Kidney (tissue), 14 donors: Measurements from ENCODE around the gene CALR3. TPM values are rescaled to one million over a fixed set of nuclear protein-coding genes. Genes with fewer than 3 reads are reported as not detected.
"Not testable (repeated sequence)": the region's sequence is repeated elsewhere in the genome, so short reads cannot be mapped to it uniquely, and the experiment has no call there.

ENCODE experiments used
- DNase-seq, 5 donors: peaks; one replicate each; pipeline ENCODE4 v3.0.0-alpha.2; 2013 to 2020
- FAIRE-seq: peaks from 2 replicates; lab custom pipeline; 2012; peaks lifted over from hg19 to GRCh38; lab: Jason Lieb, UNC
- H3K27ac ChIP-seq, 2 donors: one replicate each; pipeline ENCODE4 v1.7.0; 2013; ENCODE audit warnings: low read depth in 2 of 2, low read length in 2 of 2, inconsistent platforms in 1 of 2
- H3K27me3 ChIP-seq: one replicate; pipeline ENCODE4 v1.7.1; 2013; ENCODE audit warnings: low read length, inconsistent platforms; ENCODE audit not compliant: control insufficient read depth, insufficient read depth
- H3K36me3 ChIP-seq, 3 donors: one replicate each; pipeline versions ENCODE4 v1.7.0 to v1.7.1; 2013; ENCODE audit warnings: low read length in 3 of 3, control low read depth in 1 of 3, inconsistent platforms in 1 of 3; ENCODE audit not compliant: insufficient read depth in 3 of 3, control insufficient read depth in 2 of 3
- H3K4me1 ChIP-seq, 3 donors: one replicate each; pipeline versions ENCODE4 v1.7.0 to v1.7.1; 2013; ENCODE audit warnings: low read length in 3 of 3, inconsistent platforms in 1 of 3, low read depth in 1 of 3; ENCODE audit not compliant: control insufficient read depth in 2 of 3, insufficient read depth in 2 of 3
- H3K4me3 ChIP-seq, 3 donors: one replicate each; pipeline versions ENCODE4 v1.7.0 to v1.8.1; 2013; ENCODE audit warnings: low read length in 3 of 3, control low read depth in 1 of 3, inconsistent platforms in 1 of 3
- H3K9ac ChIP-seq, 3 donors: one replicate each; pipeline versions ENCODE4 v1.7.0 to v1.7.1; 2013; ENCODE audit warnings: low read length in 3 of 3, control low read depth in 1 of 3, inconsistent platforms in 1 of 3
- H3K9me3 ChIP-seq, 3 donors: one replicate each; pipeline versions ENCODE4 v1.7.0 to v1.7.1; 2013; ENCODE audit warnings: low read length in 3 of 3, control low read depth in 1 of 3, inconsistent platforms in 1 of 3; ENCODE audit not compliant: control insufficient read depth in 2 of 3, insufficient read depth in 1 of 3
- intact Hi-C: fragments of 100-400 bp; cut with DNase I; formaldehyde crosslinking; loops from one replicate; pipeline ENCODE4 v1.11.1; 2022
- polyA plus RNA-seq: library from polyadenylated mRNA; stranded (reverse); fragments of 350-450 nt; fragmentation: Illumina TruSeq; extraction: RNeasy Lipid Tissue Mini Kit (QIAGEN cat#74804); gene quantifications from one replicate; pipeline ENCODE4 v1.2.3, GENCODE V29; 2014; ENCODE audit warnings: low read depth, low replicate concordance; ENCODE audit not compliant: insufficient read depth
- total RNA-seq: library from RNA; stranded (reverse); fragmentation: NEBNext Ultra II Directional; extraction: Animal tissue kit (Norgen Biotek cat#: 25700); gene quantifications from one replicate; pipeline ENCODE4 v1.2.1, GENCODE V29; 2021
- TF ChIP-seq, protein P1 (sequence below): IDR thresholded peaks from 3 replicates; pipeline ENCODE4 v1.5.1; 2012; ENCODE audit warnings: mild to moderate bottlenecking, moderate library complexity, borderline replicate concordance; ENCODE audit not compliant: insufficient read depth; ENCODE audit errors: extremely low read depth
- donor health status: control.
- donor health status: control.
- donor health status: control.
- donor health status: control.
- donor health status: control.
- donor health status: DM: yes; HTN: yes; CAD: no.
- donor health status: Normal renal cell carcinoma (clear cell type).

Gene CALR3
- total and polyA plus RNA-seq, 2 donors from 2014 or later = not detected

DNA sequence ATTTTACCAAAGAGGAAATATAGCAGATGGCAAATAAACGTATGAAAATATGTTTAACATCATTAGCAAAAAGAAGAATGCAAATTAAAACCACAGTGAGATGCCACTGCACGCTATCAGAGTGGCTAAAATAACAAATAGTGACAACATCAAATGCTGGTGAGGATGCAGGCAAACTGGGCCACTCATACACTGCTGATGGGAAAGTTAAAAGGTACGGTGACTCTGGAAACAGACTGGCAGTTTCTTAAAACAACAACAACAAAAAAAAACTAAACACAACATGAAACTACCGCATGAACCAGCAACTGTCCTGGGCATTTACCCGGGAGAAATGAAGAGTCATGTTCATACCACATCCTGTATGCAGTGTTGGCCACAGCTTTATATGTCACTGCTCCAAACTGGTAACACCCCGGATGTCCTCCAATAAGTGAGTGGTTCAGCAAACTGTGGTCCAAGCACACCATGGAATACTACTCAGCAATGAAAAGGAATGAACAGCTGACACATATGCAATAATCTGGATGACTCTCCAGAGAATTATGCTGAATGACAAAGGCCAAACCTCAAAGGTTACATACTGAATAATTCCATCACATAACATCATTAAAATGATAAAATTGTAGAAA is 46.5 kb downstream of the CALR3 start:
- intact Hi-C loops = no loop called here

DNA sequence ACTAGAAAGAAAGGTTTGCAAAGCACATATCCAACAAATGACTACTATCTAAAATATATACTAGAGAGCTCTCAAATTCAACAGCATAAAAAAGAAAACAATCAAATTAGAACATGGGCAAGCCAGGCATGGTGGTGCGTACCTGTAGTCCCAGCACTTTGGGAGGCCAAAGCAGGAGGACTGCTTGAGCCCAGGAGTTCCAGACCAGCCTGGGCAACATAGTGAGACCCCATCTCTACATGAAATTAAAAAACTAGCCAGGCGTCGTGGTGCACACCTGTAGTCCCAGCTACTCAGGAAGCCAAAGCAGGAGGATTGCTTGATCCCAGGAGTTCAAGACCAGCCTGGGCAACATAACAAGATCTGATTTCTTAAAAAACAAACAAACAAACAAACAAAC is 47.1 kb downstream of the CALR3 start:
- H3K4me3 ChIP-seq, H3K9ac ChIP-seq, H3K27me3 ChIP-seq, H3K9me3 ChIP-seq, DNase-seq, FAIRE-seq, H3K36me3 ChIP-seq, intact Hi-C loops, H3K27ac ChIP-seq: not testable (repeated sequence)
- peaks cover 13 to 26% (median 22%) of the 10 kb centered on the region in 3 donors for H3K4me1 ChIP-seq

More for the DNA sequence above, 46.5 kb downstream of the CALR3 start:
- no peak for DNase-seq
- Histone ChIP-seq H3K36me3 (no peaks in the 10 kb centered on the region), H3K27me3 (no peaks in the 10 kb centered on the region), H3K9me3 (no peaks in the 10 kb centered on the region), H3K4me1 (peaks cover 15 to 32% (median 26%) of the 10 kb centered on the region in 3 donors), H3K27ac (no peak overlapping the region), H3K9ac (no peak overlapping the region), H3K4me3 (no peak overlapping the region)
- no peak for FAIRE-seq
- TF ChIP-seq, protein P1, sequence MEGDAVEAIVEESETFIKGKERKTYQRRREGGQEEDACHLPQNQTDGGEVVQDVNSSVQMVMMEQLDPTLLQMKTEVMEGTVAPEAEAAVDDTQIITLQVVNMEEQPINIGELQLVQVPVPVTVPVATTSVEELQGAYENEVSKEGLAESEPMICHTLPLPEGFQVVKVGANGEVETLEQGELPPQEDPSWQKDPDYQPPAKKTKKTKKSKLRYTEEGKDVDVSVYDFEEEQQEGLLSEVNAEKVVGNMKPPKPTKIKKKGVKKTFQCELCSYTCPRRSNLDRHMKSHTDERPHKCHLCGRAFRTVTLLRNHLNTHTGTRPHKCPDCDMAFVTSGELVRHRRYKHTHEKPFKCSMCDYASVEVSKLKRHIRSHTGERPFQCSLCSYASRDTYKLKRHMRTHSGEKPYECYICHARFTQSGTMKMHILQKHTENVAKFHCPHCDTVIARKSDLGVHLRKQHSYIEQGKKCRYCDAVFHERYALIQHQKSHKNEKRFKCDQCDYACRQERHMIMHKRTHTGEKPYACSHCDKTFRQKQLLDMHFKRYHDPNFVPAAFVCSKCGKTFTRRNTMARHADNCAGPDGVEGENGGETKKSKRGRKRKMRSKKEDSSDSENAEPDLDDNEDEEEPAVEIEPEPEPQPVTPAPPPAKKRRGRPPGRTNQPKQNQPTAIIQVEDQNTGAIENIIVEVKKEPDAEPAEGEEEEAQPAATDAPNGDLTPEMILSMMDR = no peak

DNA sequence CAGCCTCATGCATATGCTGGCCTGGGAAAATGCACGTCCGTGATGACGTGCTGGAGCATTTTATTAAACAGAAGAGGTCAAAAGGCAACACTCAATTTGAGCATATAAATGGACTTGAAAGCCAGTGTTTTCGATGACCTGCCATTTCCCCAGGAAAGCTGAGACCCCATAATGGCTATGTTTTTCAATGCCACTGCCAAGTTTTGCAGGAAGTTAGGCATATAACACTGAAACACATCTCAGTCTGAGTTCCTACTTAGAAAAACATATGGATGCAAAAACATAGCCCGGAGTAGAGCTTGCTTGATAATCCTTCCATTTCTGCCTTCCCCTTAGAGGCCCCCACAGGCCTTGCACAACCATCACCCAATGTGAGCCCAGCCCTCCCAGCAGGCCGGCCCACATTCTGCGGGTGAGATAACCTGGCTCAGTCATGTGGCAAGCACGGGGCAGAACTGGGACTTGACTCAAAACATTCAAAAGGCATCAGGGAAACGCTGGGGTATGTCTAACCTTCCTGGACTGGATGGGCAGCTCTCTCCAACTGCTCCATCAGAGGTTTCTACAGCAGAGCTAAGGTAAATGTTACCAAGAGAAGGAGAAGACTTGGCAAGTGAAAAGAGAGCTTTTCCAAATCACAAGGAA is 49.1 kb downstream of the CALR3 start:
- Histone ChIP-seq H3K9ac (no peak overlapping the region), H3K9me3 (no peaks in the 10 kb centered on the region), H3K27ac (peak overlapping the region; percentile 58 to 62), H3K4me3 (peak overlapping the region in 1 of 3 donors; percentile 20), H3K27me3 (no peaks in the 10 kb centered on the region), H3K36me3 (no peaks in the 10 kb centered on the region), H3K4me1 (peaks cover 12 to 33% (median 30%) of the 10 kb centered on the region in 3 donors)
- FAIRE-seq (no peak), DNase-seq (peak in 4 of 5 donors; percentile 55 to 88 (median 70))
- TF ChIP-seq, protein P1 = no peak
- intact Hi-C loops = no loop called here

DNA sequence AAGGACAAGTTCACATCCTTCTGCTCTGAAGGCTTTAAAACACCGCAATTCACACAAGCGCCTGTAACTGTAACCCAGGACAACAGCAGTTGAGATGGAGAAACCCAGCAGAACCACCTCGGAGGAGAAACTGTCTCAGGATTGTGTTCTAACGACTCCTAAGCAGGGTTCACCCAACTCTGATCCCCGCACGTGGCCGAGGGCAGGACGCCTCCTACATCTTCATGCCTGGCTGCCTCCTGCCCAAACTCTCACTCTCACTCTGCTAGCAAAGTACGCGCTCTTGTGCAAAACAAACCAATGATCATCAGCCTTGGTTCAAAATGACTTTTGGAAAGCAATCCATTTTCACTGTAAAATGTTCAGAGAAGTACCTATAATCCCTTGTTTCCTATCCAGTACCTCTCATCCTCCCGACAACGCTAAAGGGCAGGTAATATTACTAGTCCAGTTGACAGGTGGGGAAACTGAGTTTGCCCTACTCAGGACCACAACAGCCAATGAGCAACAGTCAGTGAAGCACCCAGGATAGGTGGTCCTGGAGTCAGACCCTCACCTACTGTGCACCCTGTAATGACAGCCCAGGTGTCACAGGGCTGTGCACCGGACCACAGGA is 49.8 kb downstream of the CALR3 start:
- Histone ChIP-seq H3K9me3 (no peaks in the 10 kb centered on the region), H3K36me3 (no peaks in the 10 kb centered on the region), H3K4me1 (peaks cover 12 to 33% (median 30%) of the 10 kb centered on the region in 3 donors), H3K9ac (no peak overlapping the region), H3K27ac (peak overlapping the region; percentile 3 to 62), H3K27me3 (no peaks in the 10 kb centered on the region), H3K4me3 (peak overlapping the region in 1 of 3 donors; percentile 20)
- TF ChIP-seq, protein P1 = no peak
- intact Hi-C loops = no loop called here
- peak in 3 of 5 donors; percentile 42 to 58 (median 53) for DNase-seq
- no peak for FAIRE-seq
